Activated CD8-positive, alpha-beta memory T cell treated with anti-CD3 and anti-CD28 coated beads, Interleukin-2, amount 50 U/mL, for 4 hours (primary cell): ENCODE data around the gene ZNF592.
A peak's percentile ranks its signal among the peaks of the same experiment; 100 is the strongest.
"Not testable (repeated sequence)": the region's sequence is repeated elsewhere in the genome, so short reads cannot be mapped to it uniquely, and the experiment has no call there.

Experiments used
- DNase-seq: peaks from one replicate; pipeline ENCODE4 v3.0.0-alpha.2; 2020

Gene ZNF592

GRCh38 chr15:84748274-84749110 lies at the start of gene ZNF592:
Gene ZNF592 (plus strand): TSS chr15:84748592. CDS start chr15:84782676, 34,084 bp downstream.
- peak; percentile 83 for DNase-seq

GRCh38 chr15:84699538-84700191 lies 48.7 kb upstream of the ZNF592 start:
- DNase-seq: no peak

GRCh38 chr15:84702961-84703482 lies 45.4 kb upstream of the ZNF592 start:
- DNase-seq: no peak

- no peak for DNase-seq
These were observed 44.6 kb upstream of the ZNF592 start for GRCh38 chr15:84703808-84704207.

- no peak for DNase-seq
These were observed 34.0 kb upstream of the ZNF592 start for GRCh38 chr15:84714372-84714771.

GRCh38 chr15:84714821-84715220 lies 33.6 kb upstream of the ZNF592 start:
- no peak for DNase-seq

- peak; percentile 27 for DNase-seq
These were observed 32.9 kb upstream of the ZNF592 start for GRCh38 chr15:84715441-84716035.

- peak; percentile 88 for DNase-seq
These were observed 32.2 kb upstream of the ZNF592 start, which contains the start of gene SEC11A for GRCh38 chr15:84716036-84716732. Gene SEC11A (minus strand): TSS chr15:84716139. CDS start chr15:84716075, 64 bp downstream.

GRCh38 chr15:84721371-84721770 lies 27.0 kb upstream of the ZNF592 start:
- DNase-seq: no peak

- no peak for DNase-seq
These were observed 25.8 kb upstream of the ZNF592 start for GRCh38 chr15:84722628-84723027.

GRCh38 chr15:84725001-84725491 lies 23.3 kb upstream of the ZNF592 start:
- no peak for DNase-seq

GRCh38 chr15:84727429-84727828 lies 21.0 kb upstream of the ZNF592 start:
- DNase-seq: no peak

- DNase-seq: no peak
These were observed 16.6 kb upstream of the ZNF592 start for GRCh38 chr15:84731774-84732173.

- DNase-seq: peak; percentile 67
These were observed 13.5 kb upstream of the ZNF592 start for GRCh38 chr15:84734794-84735479.

GRCh38 chr15:84735480-84736061 lies 12.8 kb upstream of the ZNF592 start:
- DNase-seq: not testable (repeated sequence)

GRCh38 chr15:84736375-84736774 lies 12.0 kb upstream of the ZNF592 start:
- DNase-seq: peak; percentile 48

- DNase-seq: no peak
These were observed 11.4 kb upstream of the ZNF592 start for GRCh38 chr15:84737005-84737404.

GRCh38 chr15:84740691-84741090 lies 7.7 kb upstream of the ZNF592 start:
- no peak for DNase-seq

- no peak for DNase-seq
These were observed 7.3 kb upstream of the ZNF592 start for GRCh38 chr15:84741121-84741520.

GRCh38 chr15:84747416-84748273 lies 747 bp upstream of the ZNF592 start:
- peak; percentile 65 for DNase-seq
